ENCODE measurements around the gene CORO1C. TPM values are rescaled to one million over a fixed set of nuclear protein-coding genes. Genes with fewer than 3 reads are reported as not detected.

Gene CORO1C
- total and polyA plus RNA-seq, 4 experiments from 2014 or later: 8.0 to 12.6 (median 11.1) TPM

DNA sequence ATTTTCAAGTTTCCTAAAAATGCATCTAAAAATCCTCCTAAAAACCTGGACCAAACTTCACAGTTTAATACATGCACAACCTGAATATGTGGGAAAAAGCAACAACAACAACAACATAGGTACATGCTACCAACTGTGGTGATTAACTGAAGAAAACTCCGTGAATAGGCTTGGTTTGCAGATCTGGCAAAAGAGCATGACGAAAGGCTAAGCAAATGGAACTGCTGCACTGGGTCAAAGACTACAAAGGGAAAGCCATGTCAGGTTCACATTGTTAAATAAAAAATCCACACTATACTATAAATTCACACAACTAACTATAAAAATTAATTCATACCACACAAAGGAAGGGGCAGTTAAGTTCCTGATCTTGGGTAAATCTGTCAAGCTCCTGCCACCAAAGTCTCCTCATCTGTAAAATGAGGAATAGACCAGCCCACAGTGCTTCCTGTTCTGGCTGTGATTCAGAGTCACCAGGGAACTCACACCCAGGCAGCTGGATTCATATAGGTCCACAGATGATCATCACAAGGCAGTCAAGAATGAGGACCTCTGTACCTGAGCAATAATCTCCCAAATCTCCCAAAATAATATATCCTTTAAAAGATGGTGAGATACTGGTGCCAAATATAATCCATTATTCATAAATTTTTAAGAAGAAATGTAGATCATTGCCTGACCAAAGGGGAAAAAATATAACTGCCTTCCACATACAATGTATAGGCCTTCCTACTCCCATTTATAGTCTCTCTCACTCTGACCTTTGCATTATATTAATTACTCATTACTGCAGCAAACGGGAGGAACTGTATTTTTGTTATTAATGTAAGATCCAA is 7.0 kb downstream of the CORO1C start:
- no peaks in the 10 kb centered on the region for H3K27me3 ChIP-seq (ENCODE audit: insufficient read depth, low read length)
- no peaks in the 10 kb centered on the region for H3K36me3 Mint-ChIP-seq
- H3K4me3 ChIP-seq (ENCODE audit: low read length in 2 of 2): no peak overlapping the region
- no peaks in the 10 kb centered on the region for H3K27me3 Mint-ChIP-seq
- H3K4me1 Mint-ChIP-seq: peaks cover 10 to 16% (median 11%) of the 10 kb centered on the region in 4 donors
- H3K9me3 Mint-ChIP-seq: no peaks in the 10 kb centered on the region
- DNase-seq: no peak
- no peak overlapping the region for H3K27ac ChIP-seq (ENCODE audit: low read depth, low read length)
- peak overlapping the region in 5 of 7 donors; percentile 17 to 81 (median 55) for H3K27ac Mint-ChIP-seq
- H3K4me3 Mint-ChIP-seq: no peak overlapping the region
- no peaks in the 10 kb centered on the region for H3K36me3 ChIP-seq (ENCODE audit: insufficient read depth, low read length)
- H3K4me1 ChIP-seq (ENCODE audit: insufficient read depth, low read length): peaks cover 9% of the 10 kb centered on the region
- intact Hi-C loops (cut with micrococcal nuclease): no loop called here
- no peaks in the 10 kb centered on the region for H3K9me3 ChIP-seq (ENCODE audit: control insufficient read depth in 1 of 2, low read length in 2 of 2)
- POLR2A ChIA-PET (ENCODE audit: partially characterized antibody): no interaction called here
- CTCF ChIA-PET (ENCODE audit: partially characterized antibody): interaction anchor here (0.9 kb wide), 1 partner anchor 106 kb away, joined by 3 read pairs; no protein-coding TSS in a partner anchor

DNA sequence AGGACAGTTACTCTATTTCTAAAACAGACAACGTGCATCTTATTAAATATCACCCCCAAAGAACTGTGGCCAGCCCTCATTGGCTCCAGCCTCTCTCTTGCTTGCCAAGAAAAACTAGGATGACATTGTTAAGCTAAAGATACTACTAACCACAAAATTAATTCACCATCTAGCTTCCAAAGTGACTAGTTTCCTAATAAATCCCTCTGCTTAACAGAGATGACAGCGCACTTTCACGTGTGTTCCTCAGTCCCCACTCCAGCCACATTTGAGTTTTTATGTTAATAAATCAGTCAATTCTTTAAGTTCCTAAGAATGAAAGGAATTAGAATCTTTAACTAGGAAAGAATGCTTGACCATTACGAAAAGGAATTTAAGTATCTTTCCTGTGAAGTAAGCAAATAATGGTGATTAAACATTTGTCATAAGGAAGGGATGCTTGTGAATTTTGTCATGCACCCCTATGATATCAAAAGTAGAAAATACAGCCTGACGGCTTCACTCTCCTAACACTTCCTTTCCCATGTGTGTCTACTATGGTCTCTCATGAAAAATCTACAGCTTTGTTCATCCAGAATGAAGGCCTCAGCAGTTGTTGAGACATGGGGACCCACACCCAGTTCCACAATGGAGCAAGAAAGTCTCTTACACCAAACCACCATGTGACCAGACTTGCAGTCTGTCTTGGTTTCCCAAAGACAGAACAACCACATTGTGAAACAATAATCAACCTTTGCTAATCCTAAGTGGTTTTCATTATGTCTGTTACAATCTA is 8.1 kb downstream of the CORO1C start:
- Mint-ChIP-seq H3K4me3 (no peak overlapping the region), H3K4me1 (peaks cover 7 to 16% (median 10%) of the 10 kb centered on the region in 4 donors), H3K27me3 (no peaks in the 10 kb centered on the region), H3K36me3 (no peaks in the 10 kb centered on the region), H3K9me3 (no peaks in the 10 kb centered on the region), H3K27ac (peak overlapping the region in 1 of 7 donors; percentile 63)
- CTCF ChIA-PET (ENCODE audit: partially characterized antibody): interaction anchor here (1.4 kb wide), 1 partner anchor 10 kb away, joined by 4 read pairs; no protein-coding TSS in a partner anchor
- intact Hi-C loops (cut with micrococcal nuclease): no loop called here
- Histone ChIP-seq H3K27ac (ENCODE audit: low read depth, low read length) (no peak overlapping the region), H3K9me3 (ENCODE audit: control insufficient read depth in 1 of 2, low read length in 2 of 2) (no peaks in the 10 kb centered on the region), H3K4me1 (ENCODE audit: insufficient read depth, low read length) (peaks cover 9% of the 10 kb centered on the region), H3K4me3 (ENCODE audit: low read length in 2 of 2) (no peak overlapping the region), H3K36me3 (ENCODE audit: insufficient read depth, low read length) (no peaks in the 10 kb centered on the region), H3K27me3 (ENCODE audit: insufficient read depth, low read length) (no peaks in the 10 kb centered on the region)
- POLR2A ChIA-PET (ENCODE audit: partially characterized antibody): no interaction called here
- no peak for DNase-seq

DNA sequence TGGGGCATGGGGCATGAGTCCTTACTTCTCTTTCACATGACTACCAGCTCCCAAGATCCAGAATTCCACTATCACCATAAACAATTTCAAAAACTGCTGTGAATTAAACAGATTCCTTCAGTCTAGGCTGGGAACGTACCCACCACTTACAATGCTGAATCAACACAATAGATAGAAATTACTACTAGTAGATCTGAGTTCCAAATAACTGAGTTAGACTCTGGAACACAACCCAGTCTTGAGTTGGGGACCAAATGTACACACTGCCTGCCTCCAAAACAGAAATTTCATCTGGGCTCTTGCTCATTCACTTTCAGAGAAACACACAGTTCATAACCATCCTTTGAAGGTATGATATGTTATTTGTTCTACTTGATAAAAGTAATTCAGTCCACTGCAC is 8.9 kb downstream of the CORO1C start:
- no peak overlapping the region for H3K4me3 Mint-ChIP-seq
- no peak overlapping the region for H3K4me3 ChIP-seq (ENCODE audit: low read length in 2 of 2)
- no peaks in the 10 kb centered on the region for H3K9me3 Mint-ChIP-seq
- intact Hi-C loops (cut with micrococcal nuclease): no loop called here
- CTCF ChIA-PET (ENCODE audit: partially characterized antibody): interaction anchor here (1.4 kb wide), 1 partner anchor 9 kb away, joined by 4 read pairs; no protein-coding TSS in a partner anchor
- no peak overlapping the region for H3K27ac ChIP-seq (ENCODE audit: low read depth, low read length)
- DNase-seq: no peak
- no peaks in the 10 kb centered on the region for H3K27me3 Mint-ChIP-seq
- peak overlapping the region in 2 of 7 donors; percentile 3 to 23 for H3K27ac Mint-ChIP-seq
- H3K4me1 Mint-ChIP-seq: peaks cover 7 to 16% (median 10%) of the 10 kb centered on the region in 4 donors
- peaks cover 9% of the 10 kb centered on the region for H3K4me1 ChIP-seq (ENCODE audit: insufficient read depth, low read length)
- POLR2A ChIA-PET (ENCODE audit: partially characterized antibody): no interaction called here
- no peaks in the 10 kb centered on the region for H3K36me3 Mint-ChIP-seq
- H3K27me3 ChIP-seq (ENCODE audit: insufficient read depth, low read length): no peaks in the 10 kb centered on the region
- no peaks in the 10 kb centered on the region for H3K36me3 ChIP-seq (ENCODE audit: insufficient read depth, low read length)
- no peaks in the 10 kb centered on the region for H3K9me3 ChIP-seq (ENCODE audit: control insufficient read depth in 1 of 2, low read length in 2 of 2)

DNA sequence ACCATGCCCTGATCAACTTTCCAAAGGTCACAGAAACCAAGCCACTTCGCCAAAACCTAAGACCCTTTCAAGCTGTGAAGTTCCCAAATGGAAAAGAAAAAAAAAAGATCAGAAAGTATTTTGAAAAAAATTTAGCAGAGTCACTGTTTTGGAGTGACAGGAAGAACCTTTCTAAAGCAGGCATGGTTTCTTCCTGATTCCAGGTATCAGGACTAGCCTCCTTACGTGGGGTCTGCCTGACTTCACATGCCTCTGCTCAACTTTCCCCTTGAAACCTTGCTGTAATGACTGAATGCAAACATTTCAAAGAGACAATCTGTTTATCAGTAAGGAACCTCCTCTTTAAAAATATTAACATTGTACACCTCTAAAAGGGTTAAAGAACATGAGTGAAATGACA is 9.5 kb downstream of the CORO1C start:
- Mint-ChIP-seq H3K4me3 (no peak overlapping the region), H3K9me3 (no peaks in the 10 kb centered on the region), H3K27ac (no peak overlapping the region), H3K27me3 (no peaks in the 10 kb centered on the region), H3K36me3 (no peaks in the 10 kb centered on the region), H3K4me1 (peaks cover 7 to 16% (median 10%) of the 10 kb centered on the region in 4 donors)
- ChIA-PET CTCF (ENCODE audit: partially characterized antibody) (no interaction called here), POLR2A (ENCODE audit: partially characterized antibody) (no interaction called here)
- Histone ChIP-seq H3K27ac (ENCODE audit: low read depth, low read length) (no peak overlapping the region), H3K9me3 (ENCODE audit: control insufficient read depth in 1 of 2, low read length in 2 of 2) (no peaks in the 10 kb centered on the region), H3K27me3 (ENCODE audit: insufficient read depth, low read length) (no peaks in the 10 kb centered on the region), H3K36me3 (ENCODE audit: insufficient read depth, low read length) (no peaks in the 10 kb centered on the region), H3K4me3 (ENCODE audit: low read length in 2 of 2) (no peak overlapping the region), H3K4me1 (ENCODE audit: insufficient read depth, low read length) (peaks cover 9% of the 10 kb centered on the region)
- DNase-seq: no peak
- intact Hi-C loops (cut with micrococcal nuclease): no loop called here

DNA sequence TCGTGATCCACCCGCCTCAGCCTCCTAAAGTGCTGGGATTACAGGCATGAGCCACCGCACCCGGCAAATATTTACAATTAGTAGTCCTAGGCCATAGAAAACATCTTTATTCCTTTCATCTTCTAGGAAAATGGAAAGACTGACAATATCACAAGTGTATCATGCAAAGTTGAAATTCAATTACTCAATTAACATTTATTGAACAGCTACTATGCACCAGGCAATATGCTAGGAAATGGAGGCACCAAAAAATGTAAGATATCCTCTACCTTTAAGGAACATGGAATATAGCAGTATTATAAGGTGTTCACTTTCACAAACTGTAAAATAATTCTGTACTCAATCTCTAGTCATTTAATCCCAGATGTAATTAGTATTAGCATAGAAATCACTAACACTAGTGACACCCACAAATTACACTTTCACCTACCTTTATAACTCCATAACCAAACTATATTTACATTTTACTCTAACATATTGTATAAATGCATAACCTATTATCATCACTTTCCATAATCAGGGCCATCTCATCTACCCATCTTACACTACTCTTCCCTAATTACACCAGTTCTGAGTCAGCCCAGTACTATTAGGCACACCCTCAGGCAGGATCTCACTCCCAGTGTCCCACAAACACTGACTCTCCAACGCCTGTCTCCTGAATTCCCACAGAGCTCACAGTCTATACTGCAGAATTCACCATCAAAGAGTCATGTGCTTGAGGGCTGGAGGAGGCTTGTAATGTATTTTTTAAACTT is 10.4 kb downstream of the CORO1C start:
- no peak for DNase-seq
- no peaks in the 10 kb centered on the region for H3K27me3 Mint-ChIP-seq
- no peaks in the 10 kb centered on the region for H3K27me3 ChIP-seq (ENCODE audit: insufficient read depth, low read length)
- peaks cover 7 to 16% (median 10%) of the 10 kb centered on the region in 4 donors for H3K4me1 Mint-ChIP-seq
- no peaks in the 10 kb centered on the region for H3K36me3 Mint-ChIP-seq
- no peaks in the 10 kb centered on the region for H3K9me3 Mint-ChIP-seq
- H3K27ac ChIP-seq (ENCODE audit: low read depth, low read length): no peak overlapping the region
- H3K4me1 ChIP-seq (ENCODE audit: insufficient read depth, low read length): peaks cover 9% of the 10 kb centered on the region
- H3K4me3 Mint-ChIP-seq: no peak overlapping the region
- ChIA-PET POLR2A (ENCODE audit: partially characterized antibody) (no interaction called here), CTCF (ENCODE audit: partially characterized antibody) (no interaction called here)
- intact Hi-C loops (cut with micrococcal nuclease): no loop called here
- no peak overlapping the region for H3K27ac Mint-ChIP-seq
- H3K4me3 ChIP-seq (ENCODE audit: low read length in 2 of 2): no peak overlapping the region
- H3K36me3 ChIP-seq (ENCODE audit: insufficient read depth, low read length): no peaks in the 10 kb centered on the region
- no peaks in the 10 kb centered on the region for H3K9me3 ChIP-seq (ENCODE audit: control insufficient read depth in 1 of 2, low read length in 2 of 2)

DNA sequence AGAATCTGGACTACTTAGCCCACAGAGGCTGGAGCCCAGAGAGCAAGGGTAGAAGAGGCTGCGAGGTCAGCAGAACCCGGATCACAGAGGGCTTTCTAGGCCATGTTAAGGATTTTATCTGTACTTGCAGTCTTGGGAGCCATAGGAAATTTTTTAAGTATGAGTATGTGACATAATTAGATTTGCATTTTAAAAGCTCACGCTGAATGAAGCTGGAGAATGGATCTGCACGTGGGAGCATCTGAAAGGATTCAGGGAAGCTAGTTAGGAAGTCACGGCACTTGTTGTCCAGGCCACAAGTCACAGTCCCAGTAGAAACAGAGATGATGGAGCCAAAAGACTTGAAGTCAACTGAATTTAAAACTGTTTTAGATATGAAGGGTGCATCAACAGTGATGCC is 14.1 kb downstream of the CORO1C start:
- no peaks in the 10 kb centered on the region for H3K36me3 Mint-ChIP-seq
- ChIA-PET POLR2A (ENCODE audit: partially characterized antibody) (no interaction called here), CTCF (ENCODE audit: partially characterized antibody) (interaction anchor here (1.0 kb wide), 1 partner anchor 99 kb away, joined by 4 read pairs; no protein-coding TSS in a partner anchor)
- no peak overlapping the region for H3K4me3 ChIP-seq (ENCODE audit: low read length in 2 of 2)
- H3K27ac Mint-ChIP-seq: peak overlapping the region in 1 of 7 donors; percentile 25
- no peak for DNase-seq
- no peaks in the 10 kb centered on the region for H3K36me3 ChIP-seq (ENCODE audit: insufficient read depth, low read length)
- H3K4me3 Mint-ChIP-seq: no peak overlapping the region
- no peaks in the 10 kb centered on the region for H3K27me3 ChIP-seq (ENCODE audit: insufficient read depth, low read length)
- H3K27me3 Mint-ChIP-seq: no peaks in the 10 kb centered on the region
- no peaks in the 10 kb centered on the region for H3K4me1 Mint-ChIP-seq
- H3K9me3 Mint-ChIP-seq: no peaks in the 10 kb centered on the region
- H3K27ac ChIP-seq (ENCODE audit: low read depth, low read length): no peak overlapping the region
- H3K9me3 ChIP-seq (ENCODE audit: control insufficient read depth in 1 of 2, low read length in 2 of 2): no peaks in the 10 kb centered on the region
- intact Hi-C loops (cut with micrococcal nuclease): no loop called here
- no peaks in the 10 kb centered on the region for H3K4me1 ChIP-seq (ENCODE audit: insufficient read depth, low read length)

DNA sequence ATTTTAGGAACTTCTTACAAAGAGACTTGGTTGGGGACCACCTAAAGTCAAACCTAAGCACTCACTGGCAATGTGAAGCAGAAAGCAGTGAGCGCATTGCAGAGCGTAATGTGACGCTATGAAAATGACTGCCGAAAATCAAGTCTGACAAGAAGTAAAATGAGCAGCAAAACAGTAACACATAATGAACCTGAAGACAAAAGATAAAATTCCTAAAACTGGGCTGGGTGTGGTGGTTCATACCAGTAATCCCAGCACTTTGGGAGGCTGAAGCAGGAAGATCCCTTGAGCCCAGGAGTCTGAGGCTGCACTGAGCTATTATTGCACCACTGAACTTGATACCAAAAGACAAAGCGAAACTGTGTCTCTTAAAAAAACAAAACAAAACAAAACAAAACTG is 16.5 kb downstream of the CORO1C start:
- Histone ChIP-seq H3K4me3 (ENCODE audit: low read length in 2 of 2) (no peak overlapping the region), H3K36me3 (ENCODE audit: insufficient read depth, low read length) (no peaks in the 10 kb centered on the region), H3K27me3 (ENCODE audit: insufficient read depth, low read length) (no peaks in the 10 kb centered on the region), H3K9me3 (ENCODE audit: control insufficient read depth in 1 of 2, low read length in 2 of 2) (no peaks in the 10 kb centered on the region), H3K27ac (ENCODE audit: low read depth, low read length) (no peak overlapping the region), H3K4me1 (ENCODE audit: insufficient read depth, low read length) (no peaks in the 10 kb centered on the region)
- no peak overlapping the region for H3K27ac Mint-ChIP-seq
- H3K27me3 Mint-ChIP-seq: no peaks in the 10 kb centered on the region
- POLR2A ChIA-PET (ENCODE audit: partially characterized antibody): no interaction called here
- CTCF ChIA-PET (ENCODE audit: partially characterized antibody): interaction anchor here (1.0 kb wide), 1 partner anchor 51 kb away, joined by 3 read pairs; no protein-coding TSS in a partner anchor
- DNase-seq: no peak
- H3K36me3 Mint-ChIP-seq: no peaks in the 10 kb centered on the region
- intact Hi-C loops (cut with micrococcal nuclease): no loop called here
- no peaks in the 10 kb centered on the region for H3K9me3 Mint-ChIP-seq
- H3K4me1 Mint-ChIP-seq: no peaks in the 10 kb centered on the region
- H3K4me3 Mint-ChIP-seq: no peak overlapping the region
